K562 (cell line): ENCODE data around the gene FETUB. TPM values are rescaled to one million over a fixed set of nuclear protein-coding genes. Genes with fewer than 3 reads are reported as not detected.

ENCODE experiments used
- ATAC-seq: fragments of 200-7000 bp; cut with Tn5 transposase; 3 replicates; pipeline ENCODE4 v1.9.1; 2020; ENCODE audit warnings: moderate library complexity
- BruUV-seq: library from RNA; stranded (reverse); fragments of 400-500 nt; replicated peaks from 2 replicates; lab custom pipeline; 2021; lab: Mats Ljungman, UMichigan
- CTCF ChIA-PET: fragments of 300-600 bp; formaldehyde crosslinking; extraction: SDS; loops from one replicate; lab custom pipeline; 2021; ENCODE audit warnings: low intra/inter-chr PET ratio; lab: Yijun Ruan, JAX
- POLR2A ChIA-PET: fragments of 300-600, 350-650 bp; sonication (Branson Sonifier 250); formaldehyde crosslinking; extraction: SDS; loops from one replicate; lab custom pipeline; 2021; ENCODE audit warnings: antibody characterized with exemption, inconsistent platforms; lab: Yijun Ruan, JAX
- DNase-seq, 4 experiments: peaks; one replicate each; pipeline versions ENCODE4 v3.0.0 to v3.0.0-alpha.2; 2011 to 2018; ENCODE audit warnings: low spot score in 3 of 4, mixed read lengths in 3 of 4; ENCODE audit errors: extremely low read depth in 1 of 4
- FAIRE-seq: peaks from 2 replicates; lab custom pipeline; 2011; peaks lifted over from hg19 to GRCh38; lab: Jason Lieb, UNC
- H2AFZ ChIP-seq: 2 replicates; pipeline ENCODE4 v1.6.0; 2011; ENCODE audit warnings: low read depth, low read length, control low read depth, inconsistent platforms
- H3K27ac ChIP-seq: fragments of 200-600 bp; 3 replicates; pipeline ENCODE4 v1.8.0; 2011; ENCODE audit warnings: low read depth, mild to moderate bottlenecking, control low read depth, inconsistent platforms, low read length, moderate library complexity, mixed read lengths; ENCODE audit errors: extremely low read depth
- H3K27me3 ChIP-seq, 2 experiments: fragments of 300-600 bp in 1 of 2; 2 replicates in 1 of 2; 3 replicates in 1 of 2; pipeline versions ENCODE4 v1.6.0 to v1.8.0; 2011; ENCODE audit warnings: inconsistent platforms in 2 of 2, low read length in 2 of 2, mild to moderate bottlenecking in 1 of 2, mixed read lengths in 1 of 2, moderate library complexity in 1 of 2; ENCODE audit not compliant: control insufficient read depth in 2 of 2, insufficient read depth in 2 of 2
- H3K36me3 ChIP-seq: fragments of 300-600 bp; 3 replicates; pipeline ENCODE4 v1.8.0; 2011; ENCODE audit warnings: mild to moderate bottlenecking, low read length, inconsistent platforms; ENCODE audit not compliant: control insufficient read depth, insufficient read depth
- H3K4me1 ChIP-seq, 2 experiments: fragments of 200-600 bp in 1 of 2; replicated peaks in 1 of 2; 2 replicates in 1 of 2; 3 replicates in 1 of 2; pipeline versions ENCODE4 v1.5.1 to v1.8.0; 2011; ENCODE audit warnings: inconsistent platforms in 2 of 2, low read length in 2 of 2, mild to moderate bottlenecking in 1 of 2, mixed read lengths in 1 of 2, moderate library complexity in 1 of 2; ENCODE audit not compliant: control insufficient read depth in 2 of 2, insufficient read depth in 2 of 2
- H3K4me2 ChIP-seq: 2 replicates; pipeline ENCODE4 v1.6.1; 2011; ENCODE audit warnings: low read length, control low read depth, inconsistent platforms, mixed read lengths; ENCODE audit not compliant: insufficient read depth
- H3K4me3 ChIP-seq: fragments of 200-600 bp; sonication (generic), shearing (Covaris generic); 2 replicates; pipeline ENCODE4 v1.5.1; 2016; ENCODE audit warnings: control low read depth, inconsistent platforms
- H3K79me2 ChIP-seq: fragments of 200-600 bp; 3 replicates; pipeline ENCODE4 v1.8.0; 2011; ENCODE audit warnings: low read length, inconsistent platforms; ENCODE audit not compliant: control insufficient read depth, insufficient read depth
- H3K9ac ChIP-seq, 2 experiments: 2 replicates each; pipeline versions ENCODE4 v1.6.0 to v1.6.1; 2011; ENCODE audit warnings: low read depth in 2 of 2, low read length in 2 of 2, control low read depth in 1 of 2, inconsistent platforms in 1 of 2, mild to moderate bottlenecking in 1 of 2, mixed read lengths in 1 of 2; ENCODE audit not compliant: insufficient read depth in 1 of 2
- H3K9me1 ChIP-seq: one replicate; pipeline ENCODE4 v1.6.0; 2011; ENCODE audit warnings: inconsistent platforms, mild to moderate bottlenecking, low read length, moderate library complexity; ENCODE audit not compliant: control insufficient read depth, insufficient read depth
- H3K9me3 ChIP-seq: replicated peaks from 2 replicates; pipeline ENCODE4 v1.5.1; 2011; ENCODE audit warnings: low read depth, low read length, inconsistent platforms; ENCODE audit not compliant: control insufficient read depth, insufficient read depth
- H4K20me1 ChIP-seq: replicated peaks from 2 replicates; pipeline ENCODE4 v1.6.1; 2011; ENCODE audit warnings: low read length, inconsistent platforms, mixed read lengths; ENCODE audit not compliant: control insufficient read depth, insufficient read depth
- CCAR2 ChIP-seq: fragments of 200-400 bp; formaldehyde crosslinking; IDR thresholded peaks from 2 replicates; pipeline ENCODE4 v1.6.1; 2017; ENCODE audit warnings: mild to moderate bottlenecking, low read depth, low read length
- ELF1 ChIP-seq: fragments of 200-800 bp; sonication (Bioruptor generic); IDR thresholded peaks from 2 replicates; pipeline ENCODE4 v1.6.1; 2016; ENCODE audit warnings: missing genetic modification characterization, missing compliant biosample characterization
- FOSL1 ChIP-seq: fragments of 200-800 bp; sonication (Bioruptor generic); conservative IDR thresholded peaks from 2 replicates; pipeline ENCODE4 v1.6.1; 2016; ENCODE audit warnings: missing genetic modification characterization, missing compliant biosample characterization
- HDAC3 ChIP-seq: fragments of 450-650 bp; IDR thresholded peaks from 2 replicates; pipeline ENCODE4 v1.6.1; 2018; ENCODE audit warnings: borderline replicate concordance, mild to moderate bottlenecking, moderate library complexity; ENCODE audit not compliant: partially characterized antibody
- HNRNPK ChIP-seq: fragments of 200-400 bp; formaldehyde crosslinking; IDR thresholded peaks from one replicate; pipeline ENCODE4 v1.6.1; 2018; ENCODE audit warnings: mild to moderate bottlenecking, low read depth, low read length; ENCODE audit not compliant: poor library complexity, severe bottlenecking
- HSF4 ChIP-seq: fragments of 250-450 bp; sonication (Bioruptor Pico); IDR thresholded peaks from 2 replicates; pipeline ENCODE4 v2.1.2; 2022; ENCODE audit warnings: mild to moderate bottlenecking, moderate library complexity, borderline replicate concordance
- MYNN ChIP-seq, 2 experiments: sonication (generic); formaldehyde crosslinking in 1 of 2; IDR thresholded peaks; 2 replicates each; pipeline versions ENCODE4 v1.5.0 to v1.6.1; 2016 to 2020; ENCODE audit warnings: antibody characterized with exemption in 1 of 2, missing genetic modification reagents in 1 of 2
- NFYB ChIP-seq: IDR thresholded peaks from 2 replicates; pipeline ENCODE4 v1.6.1; 2011; ENCODE audit warnings: mild to moderate bottlenecking, moderate library complexity; ENCODE audit not compliant: insufficient read length; ENCODE audit errors: extremely low read depth
- NONO ChIP-seq, 2 experiments: fragments of 200-400 bp in 1 of 2; fragments of 450-650 bp in 1 of 2; formaldehyde crosslinking in 1 of 2; IDR thresholded peaks; 2 replicates each; pipeline ENCODE4 v1.6.1; 2017; ENCODE audit warnings: low read depth in 2 of 2, mild to moderate bottlenecking in 2 of 2, moderate library complexity in 2 of 2, low read length in 1 of 2
- NR0B1 ChIP-seq: fragments of 450-650 bp; IDR thresholded peaks from one replicate; pipeline ENCODE4 v1.6.1; 2018; ENCODE audit warnings: mild to moderate bottlenecking, moderate library complexity; ENCODE audit not compliant: partially characterized antibody
- WGBS: fragments of 100-300 bp; shearing (Covaris generic); methylation state at CpG from one replicate; pipeline ENCODE4 v1.1.6; 2016; ENCODE audit warnings: low coverage, mixed read lengths; ENCODE audit not compliant: insufficient coverage; ENCODE audit errors: missing lambda C conversion rate; 5-methylcytosine and 5-hydroxymethylcytosine counted together
- in situ Hi-C: fragments of 300-500 bp; cut with MboI; formaldehyde crosslinking; loops from 4 replicates; pipeline ENCODE4 v1.15.0; 2018; ENCODE audit warnings: inconsistent platforms, mixed read lengths
- intact Hi-C: fragments of 100-400 bp; cut with micrococcal nuclease; formaldehyde crosslinking; loops from 2 replicates; pipeline ENCODE4 v1.14.2; 2022
- polyA plus RNA-seq, 8 experiments: library from polyadenylated mRNA; depleted of rRNA in 4 of 8; stranded (reverse) in 5 of 8; unstranded in 3 of 8; fragments of >200 nt; fragmentation: Nextera tagmentation in 2 of 8; fragmentation: Illumina TruSeq in 1 of 8; extraction: Ambion mirVana in 2 of 8; extraction: Trizol in 1 of 8; gene quantifications; 2 replicates each; pipeline versions ENCODE4 v1.2.1 to v1.2.3, GENCODE V29; 2011 to 2014; ENCODE audit warnings: inconsistent platforms in 1 of 8, missing spikeins in 1 of 8
- total RNA-seq, 7 experiments: library from RNA; depleted of rRNA in 6 of 7; stranded (reverse); fragments of >200 nt in 6 of 7; fragmentation: Illumina TruSeq in 2 of 7; extraction: Trizol in 2 of 7; gene quantifications; 2 replicates each; pipeline versions ENCODE4 v1.2.1 to v1.2.3, GENCODE V29; 2011 to 2021; ENCODE audit warnings: low replicate concordance in 1 of 7
- TF ChIP-seq, protein P1 (sequence below): fragments of 450-650 bp; formaldehyde crosslinking; IDR thresholded peaks from 2 replicates; pipeline ENCODE4 v1.4.0; 2022; ENCODE audit warnings: missing genetic modification characterization

Gene FETUB
- total and polyA plus RNA-seq, 9 of the 15 experiments (the other 6 are each of a cell fraction or from before 2014, with no cell fraction given), result not detected

DNA sequence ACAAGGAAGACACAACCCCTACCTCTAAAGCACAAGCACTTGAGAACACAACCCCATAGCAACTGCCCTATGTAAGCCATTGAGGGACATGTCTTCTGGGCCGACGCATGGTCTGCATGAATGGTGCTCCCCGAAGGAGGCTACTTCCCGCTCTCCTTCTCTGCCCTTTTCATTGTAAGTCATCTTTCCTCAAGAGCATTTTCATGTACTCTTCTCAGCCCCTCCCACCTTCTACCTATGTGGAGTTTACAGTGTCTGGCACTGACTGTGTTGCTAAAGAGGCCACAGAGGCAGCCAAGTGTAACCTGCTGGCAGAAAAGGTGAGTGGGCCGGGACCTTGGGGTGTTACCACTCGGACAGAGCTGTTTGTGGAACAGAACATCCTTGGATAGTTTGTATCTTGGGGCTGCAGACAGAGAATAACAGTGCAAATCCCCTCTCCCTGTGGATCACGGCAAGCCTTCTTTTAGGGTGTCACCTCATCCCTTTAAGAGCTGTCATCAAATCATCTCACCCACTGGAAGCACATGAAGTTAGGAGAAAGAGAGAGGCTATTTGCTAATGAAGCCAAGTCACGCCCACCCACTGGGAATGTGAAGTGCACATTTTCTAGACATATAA lies 21.8 kb upstream of the FETUB start:
- H3K9ac ChIP-seq, result no peak overlapping the region
- no peak for ATAC-seq
- in situ Hi-C loops, result loop anchor here (5.0 to 10.0 kb wide), 2 partner anchors 136 to 199 kb away; no protein-coding TSS in a partner anchor
- H4K20me1 ChIP-seq, result no peaks in the 10 kb centered on the region
- intact Hi-C loops, result loop anchor here (5.0 to 10.0 kb wide), 4 partner anchors 36 to 546 kb away; partner anchors contain the start of gene CRYGS
- H3K9me1 ChIP-seq, result no peaks in the 10 kb centered on the region
- no peaks in the 10 kb centered on the region for H3K79me2 ChIP-seq
- H3K4me2 ChIP-seq, result no peak overlapping the region
- no peak for FAIRE-seq
- H2AFZ ChIP-seq, result no peak overlapping the region
- WGBS, result 24% methylated on average over 8 of the region's 8 CpGs
- DNase-seq, result no peak
- peaks cover 12 to 52% of the 10 kb centered on the region in 2 experiments; a peak in 4 of 5 replicates for H3K27me3 ChIP-seq
- 0 out of 2 replicates have a peak, but pooled peaks cover 1% of the 10 kb centered on the region for H3K9me3 ChIP-seq
- H3K4me3 ChIP-seq, result no peak overlapping the region
- peaks cover 3 to 10% of the 10 kb centered on the region in 2 experiments; a peak in 3 of 5 replicates for H3K4me1 ChIP-seq
- POLR2A ChIA-PET, result interaction anchor here (0.6 kb wide), 1 partner anchor 207 kb away, joined by 3 read pairs; no protein-coding TSS in a partner anchor
- no peaks in the 10 kb centered on the region for H3K36me3 ChIP-seq
- no TSS peak for BruUV-seq
- no peak overlapping the region for H3K27ac ChIP-seq
- CTCF ChIA-PET, result interaction anchor here (1.0 kb wide), 1 partner anchor 635 kb away, joined by 3 read pairs; no protein-coding TSS in a partner anchor
- TF ChIP-seq ELF1 (tag) (no peak), CCAR2 (no peak), HDAC3 (no peak), HNRNPK (no peak), NONO (IDR thresholded peaks at IDR 0.05; ENCODE audit: low read depth in 2 of 2, low read length in 1 of 2) (no peak), NFYB (no peak), MYNN (IDR thresholded peaks at IDR 0.05) (no peak), MYNN (CRISPR knock-in tag; IDR thresholded peaks at IDR 0.05) (no peak), NR0B1 (no peak), FOSL1 (tag) (no peak), HSF4 (CRISPR knock-in tag) (no peak)
- TF ChIP-seq, protein P1, sequence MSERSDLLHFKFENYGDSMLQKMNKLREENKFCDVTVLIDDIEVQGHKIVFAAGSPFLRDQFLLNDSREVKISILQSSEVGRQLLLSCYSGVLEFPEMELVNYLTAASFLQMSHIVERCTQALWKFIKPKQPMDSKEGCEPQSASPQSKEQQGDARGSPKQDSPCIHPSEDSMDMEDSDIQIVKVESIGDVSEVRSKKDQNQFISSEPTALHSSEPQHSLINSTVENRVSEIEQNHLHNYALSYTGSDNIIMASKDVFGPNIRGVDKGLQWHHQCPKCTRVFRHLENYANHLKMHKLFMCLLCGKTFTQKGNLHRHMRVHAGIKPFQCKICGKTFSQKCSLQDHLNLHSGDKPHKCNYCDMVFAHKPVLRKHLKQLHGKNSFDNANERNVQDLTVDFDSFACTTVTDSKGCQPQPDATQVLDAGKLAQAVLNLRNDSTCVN (CRISPR knock-in tag), result no peak
